Stimulated activated naive CD4-positive, alpha-beta T cell (primary cell): Measurements from ENCODE around the gene SLC11A1.

Experiments used
- DNase-seq, 6 experiments: peaks; one replicate each; lab custom pipeline; 2025; lab: John Stamatoyannopoulos, UW

SLC11A1 gene

GRCh38 chr2:218435003-218435982 is 53.2 kb downstream of the SLC11A1 start:
- no peak for DNase-seq

GRCh38 chr2:218436992-218437391 is 54.9 kb downstream of the SLC11A1 start:
- DNase-seq: no peak

- DNase-seq: no peak
Observed at GRCh38 chr2:218437969-218438368, 55.9 kb downstream of the SLC11A1 start.

- DNase-seq: no peak
Observed at GRCh38 chr2:218438596-218438995, 56.5 kb downstream of the SLC11A1 start.

GRCh38 chr2:218444692-218445357 is 62.8 kb downstream of the SLC11A1 start:
- no peak for DNase-seq

GRCh38 chr2:218445602-218446001 is 63.5 kb downstream of the SLC11A1 start:
- no peak for DNase-seq
